Prostate gland (tissue), 2 donors: ENCODE results near the gene SPINK1.

Experiments used
- CTCF ChIP-seq, 4 experiments: fragments of 200-600 bp in 2 of 4; fragments of 450-650 bp in 2 of 4; sonication (generic) in 2 of 4; IDR thresholded peaks; 1 replicate in 3 of 4; 2 replicates in 1 of 4; pipeline ENCODE4 v1.5.1; 2016 to 2019; ENCODE audit warnings: antibody characterized with exemption in 4 of 4, mild to moderate bottlenecking in 2 of 4, moderate library complexity in 2 of 4
- POLR2A ChIP-seq: fragments of 450-650 bp; IDR thresholded peaks from one replicate; pipeline ENCODE4 v1.6.1; 2016; ENCODE audit warnings: antibody characterized with exemption, mild to moderate bottlenecking
- POLR2AphosphoS5 ChIP-seq: sonication (generic); formaldehyde crosslinking; IDR thresholded peaks from one replicate; pipeline ENCODE4 v1.6.1; 2017; ENCODE audit warnings: antibody characterized with exemption

- TF ChIP-seq CTCF (IDR thresholded peaks at IDR 0.05) = no peak
- TF ChIP-seq POLR2AphosphoS5 = no peak
- no peak for TF ChIP-seq POLR2A
Measured at GRCh38 chr5:147832541-147832940, 1.1 kb upstream of the SPINK1 start.
